Suprapubic skin (tissue), 3 donors: ENCODE data around the gene CXCR4.

Experiments used
- POLR2A ChIP-seq, 2 donors: fragments of 450-650 bp; IDR thresholded peaks; one replicate each; pipeline ENCODE4 v1.6.1; 2017; ENCODE audit warnings: antibody characterized with exemption in 2 of 2, mild to moderate bottlenecking in 2 of 2, moderate library complexity in 2 of 2
- TF ChIP-seq, protein P1 (sequence below), 2 donors: fragments of 200-600 bp in 1 of 2; fragments of 450-650 bp in 1 of 2; sonication (generic) in 1 of 2; IDR thresholded peaks; one replicate each; pipeline ENCODE4 v1.5.1; 2016 to 2019; ENCODE audit warnings: antibody characterized with exemption in 2 of 2, mild to moderate bottlenecking in 1 of 2, moderate library complexity in 1 of 2

- TF ChIP-seq, protein P1, sequence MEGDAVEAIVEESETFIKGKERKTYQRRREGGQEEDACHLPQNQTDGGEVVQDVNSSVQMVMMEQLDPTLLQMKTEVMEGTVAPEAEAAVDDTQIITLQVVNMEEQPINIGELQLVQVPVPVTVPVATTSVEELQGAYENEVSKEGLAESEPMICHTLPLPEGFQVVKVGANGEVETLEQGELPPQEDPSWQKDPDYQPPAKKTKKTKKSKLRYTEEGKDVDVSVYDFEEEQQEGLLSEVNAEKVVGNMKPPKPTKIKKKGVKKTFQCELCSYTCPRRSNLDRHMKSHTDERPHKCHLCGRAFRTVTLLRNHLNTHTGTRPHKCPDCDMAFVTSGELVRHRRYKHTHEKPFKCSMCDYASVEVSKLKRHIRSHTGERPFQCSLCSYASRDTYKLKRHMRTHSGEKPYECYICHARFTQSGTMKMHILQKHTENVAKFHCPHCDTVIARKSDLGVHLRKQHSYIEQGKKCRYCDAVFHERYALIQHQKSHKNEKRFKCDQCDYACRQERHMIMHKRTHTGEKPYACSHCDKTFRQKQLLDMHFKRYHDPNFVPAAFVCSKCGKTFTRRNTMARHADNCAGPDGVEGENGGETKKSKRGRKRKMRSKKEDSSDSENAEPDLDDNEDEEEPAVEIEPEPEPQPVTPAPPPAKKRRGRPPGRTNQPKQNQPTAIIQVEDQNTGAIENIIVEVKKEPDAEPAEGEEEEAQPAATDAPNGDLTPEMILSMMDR (IDR thresholded peaks at IDR 0.05), result no peak
- no peak for TF ChIP-seq POLR2A (IDR thresholded peaks at IDR 0.05)
Observed at GRCh38 chr2:136065907-136066306, 52.0 kb downstream of the CXCR4 start.
